ENCODE results near the gene MRPS31. TPM values are rescaled to one million over a fixed set of nuclear protein-coding genes. Genes with fewer than 3 reads are reported as not detected.
A peak's percentile ranks its signal among the peaks of the same experiment; 100 is the strongest.

The MRPS31 gene
- total RNA-seq, 2 experiments from 2014 or later: 27.0 to 60.2 TPM

- H3K79me2 ChIP-seq (ENCODE audit: insufficient read depth, low read depth, low read length): no peaks in the 10 kb centered on the region
- TF ChIP-seq CTCF (conservative IDR thresholded peaks at IDR 0.05; ENCODE audit: low read length) (no peak), EZH2phosphoT487 (IDR thresholded peaks at IDR 0.05; ENCODE audit: borderline replicate concordance, low read depth, low read length) (no peak)
- ChIA-PET POLR2A (interaction anchor here (0.6 to 2.0 kb wide), 4 partner anchors 11 to 103 kb away, joined by 3 to 6 read pairs (median 4); no protein-coding TSS in a partner anchor), CTCF (ENCODE audit: unreplicated experiment) (no interaction called here)
- peak overlapping the region; percentile 48 for H3K4me3 ChIP-seq (ENCODE audit: low read depth, low read length, poor library complexity, severe bottlenecking)
- H3K36me3 ChIP-seq (ENCODE audit: insufficient read depth, low read length): no peaks in the 10 kb centered on the region
- intact Hi-C loops (cut with micrococcal nuclease; ENCODE audit: unreplicated experiment): loop anchor here (2.0 to 10.0 kb wide), 6 partner anchors 81 to 1093 kb away; no protein-coding TSS in a partner anchor
- DNase-seq (ENCODE audit: low spot score): no peak
- peaks cover 49% of the 10 kb centered on the region for H3K4me1 ChIP-seq (ENCODE audit: insufficient read depth, low read length, poor library complexity, severe bottlenecking)
- H3K27ac ChIP-seq (ENCODE audit: low read depth, low read length, poor library complexity, severe bottlenecking): peak overlapping the region; percentile 59
- peak overlapping the region; percentile 79 for H2AFZ ChIP-seq (ENCODE audit: low read length)
- H3K4me2 ChIP-seq (ENCODE audit: low read length): peak overlapping the region; percentile 59
- no peaks in the 10 kb centered on the region for H3K9me2 ChIP-seq (ENCODE audit: insufficient read depth, low read length)
- BruUV-seq (replicated peaks): no TSS peak
- no peaks in the 10 kb centered on the region for H4K20me1 ChIP-seq (ENCODE audit: insufficient read depth, low read length)
- H3K9me3 ChIP-seq (ENCODE audit: low read length): no peaks in the 10 kb centered on the region
Measured at GRCh38 chr13:40776232-40776631, 5.2 kb upstream of the MRPS31 start.

- no peak for DNase-seq (ENCODE audit: low spot score)
- intact Hi-C loops (cut with micrococcal nuclease; ENCODE audit: unreplicated experiment): loop anchor here (5.0 to 10.0 kb wide), 3 partner anchors 190 to 832 kb away; no protein-coding TSS in a partner anchor
- Histone ChIP-seq H3K4me1 (ENCODE audit: insufficient read depth, low read length, poor library complexity, severe bottlenecking) (peaks cover 45% of the 10 kb centered on the region), H2AFZ (ENCODE audit: low read length) (no peak overlapping the region; the same call in 1 of the 2 replicates), H3K36me3 (ENCODE audit: insufficient read depth, low read length) (no peaks in the 10 kb centered on the region; the same call in 1 of the 2 replicates), H3K4me3 (ENCODE audit: low read depth, low read length, poor library complexity, severe bottlenecking) (no peak overlapping the region), H4K20me1 (ENCODE audit: insufficient read depth, low read length) (no peaks in the 10 kb centered on the region), H3K27ac (ENCODE audit: low read depth, low read length, poor library complexity, severe bottlenecking) (no peak overlapping the region), H3K9me2 (ENCODE audit: insufficient read depth, low read length) (no peaks in the 10 kb centered on the region), H3K9me3 (ENCODE audit: low read length) (no peaks in the 10 kb centered on the region), H3K4me2 (ENCODE audit: low read length) (no peak overlapping the region), H3K79me2 (ENCODE audit: insufficient read depth, low read depth, low read length) (no peaks in the 10 kb centered on the region; the same call in 1 of the 2 replicates)
- TF ChIP-seq CTCF (conservative IDR thresholded peaks at IDR 0.05; ENCODE audit: low read length) (no peak), EZH2phosphoT487 (IDR thresholded peaks at IDR 0.05; ENCODE audit: borderline replicate concordance, low read depth, low read length) (no peak)
- ChIA-PET POLR2A (interaction anchor here (0.5 to 2.0 kb wide), 4 partner anchors 9 to 23 kb away, joined by 3 to 6 read pairs (median 4); no protein-coding TSS in a partner anchor), CTCF (ENCODE audit: unreplicated experiment) (no interaction called here)
- BruUV-seq (replicated peaks): no TSS peak
Measured at GRCh38 chr13:40774672-40775071, 3.7 kb upstream of the MRPS31 start.

GRCh38 chr13:40772765-40773473 lies 1.9 kb upstream of the MRPS31 start:
- no peak for DNase-seq (ENCODE audit: low spot score)
- ChIA-PET CTCF (ENCODE audit: unreplicated experiment) (no interaction called here), POLR2A (interaction anchor here (1.3 kb wide), 1 partner anchor 27 kb away, joined by 3 read pairs; no protein-coding TSS in a partner anchor)
- Histone ChIP-seq H4K20me1 (ENCODE audit: insufficient read depth, low read length) (no peaks in the 10 kb centered on the region), H3K9me3 (ENCODE audit: low read length) (no peaks in the 10 kb centered on the region), H3K79me2 (ENCODE audit: insufficient read depth, low read depth, low read length) (no peaks in the 10 kb centered on the region; the same call in 1 of the 2 replicates), H3K36me3 (ENCODE audit: insufficient read depth, low read length) (no peaks in the 10 kb centered on the region; the same call in 1 of the 2 replicates), H3K4me2 (ENCODE audit: low read length) (no peak overlapping the region), H3K27ac (ENCODE audit: low read depth, low read length, poor library complexity, severe bottlenecking) (no peak overlapping the region), H3K4me1 (ENCODE audit: insufficient read depth, low read length, poor library complexity, severe bottlenecking) (peaks cover 42% of the 10 kb centered on the region), H3K4me3 (ENCODE audit: low read depth, low read length, poor library complexity, severe bottlenecking) (no peak overlapping the region), H3K9me2 (ENCODE audit: insufficient read depth, low read length) (no peaks in the 10 kb centered on the region), H2AFZ (ENCODE audit: low read length) (peak overlapping the region; percentile 16; the same call in 1 of the 2 replicates)
- BruUV-seq (replicated peaks): no TSS peak
- intact Hi-C loops (cut with micrococcal nuclease; ENCODE audit: unreplicated experiment): loop anchor here (10.0 kb wide), 1 partner anchor 188 kb away; no protein-coding TSS in a partner anchor
- no peak for TF ChIP-seq EZH2phosphoT487 (IDR thresholded peaks at IDR 0.05; ENCODE audit: borderline replicate concordance, low read depth, low read length)
- no peak for TF ChIP-seq CTCF (conservative IDR thresholded peaks at IDR 0.05; ENCODE audit: low read length)

Measured in OCI-LY7 (cell line).